ENCODE results near the gene SHISA9. TPM values are rescaled to one million over a fixed set of nuclear protein-coding genes. Genes with fewer than 3 reads are reported as not detected.
A peak's percentile ranks its signal among the peaks of the same experiment; 100 is the strongest.

Gene SHISA9
- total RNA-seq, 1 donor from 2014 or later, result 2.5 TPM

- peaks cover 2% of the 10 kb centered on the region for H3K36me3 Mint-ChIP-seq
- peaks cover 11% of the 10 kb centered on the region for H3K9me3 Mint-ChIP-seq
- H3K9ac ChIP-seq, result no peak overlapping the region
- H3K27ac ChIP-seq, result no peak overlapping the region
- no peak overlapping the region for H3K4me2 ChIP-seq
- no peak for TF ChIP-seq CTCF (IDR thresholded peaks at IDR 0.05)
- no peak for TF ChIP-seq EZH2 (IDR thresholded peaks at IDR 0.05)
- TF ChIP-seq EZH2phosphoT487 (IDR thresholded peaks at IDR 0.05), result no peak
- no peaks in the 10 kb centered on the region for H3K36me3 ChIP-seq
- no peaks in the 10 kb centered on the region for H3K79me2 ChIP-seq (ENCODE audit: low read depth)
- H3K27me3 Mint-ChIP-seq (ENCODE audit: insufficient read depth, low read depth), result peaks cover 4% of the 10 kb centered on the region
- peak overlapping the region; percentile 90 for H3K27ac Mint-ChIP-seq
- peaks cover 18% of the 10 kb centered on the region for H3K4me1 ChIP-seq
- no peak for DNase-seq (ENCODE audit: low spot score)
- H3F3A ChIP-seq (ENCODE audit: low read depth), result peaks cover 16% of the 10 kb centered on the region
- H3K4me3 Mint-ChIP-seq, result no peak overlapping the region
- no peak overlapping the region for H2AFZ ChIP-seq (replicated peaks)
- H3K9me3 ChIP-seq (ENCODE audit: low read depth), result no peaks in the 10 kb centered on the region
- no peak overlapping the region for H3K4me3 ChIP-seq
- no peaks in the 10 kb centered on the region for H3K27me3 ChIP-seq
- H4K20me1 ChIP-seq (ENCODE audit: low read depth), result no peaks in the 10 kb centered on the region
- peaks cover 29% of the 10 kb centered on the region for H3K4me1 Mint-ChIP-seq
Observed at GRCh38 chr16:13123991-13124390, 222.6 kb downstream of the SHISA9 start.

- TF ChIP-seq EZH2phosphoT487 (IDR thresholded peaks at IDR 0.05) (no peak), CTCF (IDR thresholded peaks at IDR 0.05) (no peak), EZH2 (IDR thresholded peaks at IDR 0.05) (no peak)
- peaks cover 15% of the 10 kb centered on the region for H3K4me1 Mint-ChIP-seq
- H3K4me1 ChIP-seq, result peaks cover 6% of the 10 kb centered on the region
- no peaks in the 10 kb centered on the region for H3K9me3 ChIP-seq (ENCODE audit: low read depth)
- no peak overlapping the region for H3K27ac Mint-ChIP-seq
- peaks cover 6% of the 10 kb centered on the region for H3F3A ChIP-seq (ENCODE audit: low read depth)
- H3K4me3 Mint-ChIP-seq, result no peak overlapping the region
- H3K27ac ChIP-seq, result no peak overlapping the region
- no peak overlapping the region for H3K4me3 ChIP-seq
- no peaks in the 10 kb centered on the region for H4K20me1 ChIP-seq (ENCODE audit: low read depth)
- no peaks in the 10 kb centered on the region for H3K27me3 ChIP-seq
- peaks cover 2% of the 10 kb centered on the region for H3K36me3 Mint-ChIP-seq
- no peaks in the 10 kb centered on the region for H3K79me2 ChIP-seq (ENCODE audit: low read depth)
- H3K9ac ChIP-seq, result no peak overlapping the region
- H3K36me3 ChIP-seq, result no peaks in the 10 kb centered on the region
- no peak overlapping the region for H2AFZ ChIP-seq (replicated peaks)
- H3K27me3 Mint-ChIP-seq (ENCODE audit: insufficient read depth, low read depth), result peaks cover 5% of the 10 kb centered on the region
- H3K9me3 Mint-ChIP-seq, result peaks cover 16% of the 10 kb centered on the region
- no peak for DNase-seq (ENCODE audit: low spot score)
- H3K4me2 ChIP-seq, result no peak overlapping the region
Observed at GRCh38 chr16:13127144-13127543, 225.7 kb downstream of the SHISA9 start.

- Histone ChIP-seq H3K4me1 (peaks cover 9% of the 10 kb centered on the region), H3K4me3 (no peak overlapping the region), H3K4me2 (no peak overlapping the region), H3K36me3 (no peaks in the 10 kb centered on the region), H3K27ac (no peak overlapping the region), H2AFZ (replicated peaks) (no peak overlapping the region), H3K79me2 (ENCODE audit: low read depth) (no peaks in the 10 kb centered on the region), H3K27me3 (no peaks in the 10 kb centered on the region), H3K9ac (no peak overlapping the region), H4K20me1 (ENCODE audit: low read depth) (no peaks in the 10 kb centered on the region), H3K9me3 (ENCODE audit: low read depth) (no peaks in the 10 kb centered on the region), H3F3A (ENCODE audit: low read depth) (peaks cover 6% of the 10 kb centered on the region)
- TF ChIP-seq EZH2 (IDR thresholded peaks at IDR 0.05), result no peak
- no peak for TF ChIP-seq EZH2phosphoT487 (IDR thresholded peaks at IDR 0.05)
- no peak for TF ChIP-seq CTCF (IDR thresholded peaks at IDR 0.05)
- Mint-ChIP-seq H3K4me1 (peaks cover 4% of the 10 kb centered on the region), H3K9me3 (peaks cover 8% of the 10 kb centered on the region), H3K27ac (no peak overlapping the region), H3K4me3 (no peak overlapping the region), H3K27me3 (ENCODE audit: insufficient read depth, low read depth) (peaks cover 5% of the 10 kb centered on the region), H3K36me3 (peaks cover 4% of the 10 kb centered on the region)
- no peak for DNase-seq (ENCODE audit: low spot score)
Observed at GRCh38 chr16:13130586-13130985, 229.2 kb downstream of the SHISA9 start.

Data from neural progenitor cell (in vitro differentiated cells).